GM23338 (cell line): ENCODE measurements around the gene FCRL6. TPM values are rescaled to one million over a fixed set of nuclear protein-coding genes. Genes with fewer than 3 reads are reported as not detected.

Source experiments
- ATAC-seq: fragments of 200-7000 bp; cut with Tn5 transposase; 3 replicates; pipeline ENCODE4 v1.9.1; 2020
- DNase-seq: peaks from one replicate; pipeline ENCODE4 v3.0.0-alpha.2; 2015; ENCODE audit warnings: low spot score
- H2AFZ ChIP-seq: fragments of 200-600 bp; sonication (generic); 2 replicates; pipeline ENCODE4 v1.8.0; 2016; ENCODE audit warnings: antibody characterized with exemption, mild to moderate bottlenecking, moderate library complexity
- H3F3A ChIP-seq: fragments of 200-600 bp; sonication (generic); replicated peaks from 2 replicates; pipeline ENCODE4 v1.8.0; 2017; ENCODE audit warnings: antibody characterized with exemption, mixed run types, low read depth
- H3K27ac ChIP-seq: fragments of 200-600 bp; sonication (generic); 2 replicates; pipeline ENCODE4 v1.6.1; 2016; ENCODE audit warnings: low read depth
- H3K27me3 ChIP-seq: fragments of 200-600 bp; sonication (generic); 2 replicates; pipeline ENCODE4 v1.8.0; 2016; ENCODE audit warnings: mild to moderate bottlenecking, mixed run types, moderate library complexity; ENCODE audit not compliant: insufficient read depth
- H3K36me3 ChIP-seq: fragments of 200-600 bp; sonication (generic); 2 replicates; pipeline ENCODE4 v1.8.0; 2016; ENCODE audit warnings: mild to moderate bottlenecking; ENCODE audit not compliant: insufficient read depth
- H3K4me1 ChIP-seq: fragments of 200-600 bp; sonication (generic); 2 replicates; pipeline ENCODE4 v1.8.0; 2016; ENCODE audit warnings: mild to moderate bottlenecking, moderate library complexity; ENCODE audit not compliant: insufficient read depth
- H3K4me2 ChIP-seq: fragments of 200-600 bp; sonication (generic); 2 replicates; pipeline ENCODE4 v1.7.1; 2017; ENCODE audit warnings: mixed run types
- H3K4me3 ChIP-seq: fragments of 200-600 bp; sonication (generic); 2 replicates; pipeline ENCODE4 v1.6.1; 2016; ENCODE audit warnings: mixed run types
- H3K79me2 ChIP-seq: fragments of 200-600 bp; sonication (generic); replicated peaks from 2 replicates; pipeline ENCODE4 v1.8.0; 2017; ENCODE audit warnings: mild to moderate bottlenecking; ENCODE audit not compliant: insufficient read depth
- H3K9me2 ChIP-seq: fragments of 200-600 bp; sonication (generic); 2 replicates; pipeline ENCODE4 v1.8.0; 2017; ENCODE audit not compliant: insufficient read depth
- H4K20me1 ChIP-seq: fragments of 200-600 bp; sonication (generic); replicated peaks from 2 replicates; pipeline ENCODE4 v1.8.0; 2017; ENCODE audit warnings: mild to moderate bottlenecking; ENCODE audit not compliant: insufficient read depth
- H3K27ac Mint-ChIP-seq: 2 replicates; pipeline ENCODE4 v1.8.0; 2020; ENCODE audit warnings: inconsistent platforms, mild to moderate bottlenecking, moderate library complexity, mixed read lengths
- H3K27me3 Mint-ChIP-seq: 3 replicates; pipeline ENCODE4 v1.8.0; 2022; ENCODE audit warnings: low read depth, mild to moderate bottlenecking, moderate library complexity, mixed read lengths, inconsistent platforms; ENCODE audit not compliant: insufficient read depth, poor library complexity
- H3K36me3 Mint-ChIP-seq: 3 replicates; pipeline ENCODE4 v1.8.0; 2021; ENCODE audit warnings: low read depth, mild to moderate bottlenecking, inconsistent platforms, moderate library complexity, mixed read lengths
- H3K4me1 Mint-ChIP-seq: 3 replicates; pipeline ENCODE4 v1.8.0; 2020; ENCODE audit warnings: mild to moderate bottlenecking, inconsistent platforms, mixed read lengths
- H3K4me3 Mint-ChIP-seq: 3 replicates; pipeline ENCODE4 v1.8.0; 2021; ENCODE audit warnings: moderate library complexity, mild to moderate bottlenecking, inconsistent platforms, mixed read lengths
- H3K9me3 Mint-ChIP-seq: 3 replicates; pipeline ENCODE4 v1.8.0; 2020; ENCODE audit warnings: moderate library complexity, mild to moderate bottlenecking, inconsistent platforms, mixed read lengths
- CREB1 ChIP-seq: fragments of 250-450 bp; sonication (Bioruptor Pico); IDR thresholded peaks from 2 replicates; pipeline ENCODE4 v1.5.0; 2020; ENCODE audit warnings: low read depth, mild to moderate bottlenecking, moderate library complexity
- CTCF ChIP-seq, 2 experiments: fragments of 200-600 bp in 1 of 2; sonication (generic) in 1 of 2; conservative IDR thresholded peaks; 2 replicates each; pipeline versions ENCODE4 v1.5.1 to v1.6.1; 2016 to 2017; ENCODE audit warnings: antibody characterized with exemption in 2 of 2, low read depth in 2 of 2, mild to moderate bottlenecking in 2 of 2, moderate library complexity in 1 of 2
- ETS1 ChIP-seq: IDR thresholded peaks from 2 replicates; pipeline ENCODE4 v1.6.1; 2016; ENCODE audit warnings: antibody characterized with exemption
- EZH2 ChIP-seq: fragments of 200-600 bp; sonication (generic); IDR thresholded peaks from one replicate; pipeline ENCODE4 v1.8.0; 2017; ENCODE audit warnings: antibody characterized with exemption, mild to moderate bottlenecking, low read depth; ENCODE audit not compliant: unreplicated experiment
- EZH2phosphoT487 ChIP-seq: fragments of 200-600 bp; sonication (generic); IDR thresholded peaks from one replicate; pipeline ENCODE4 v1.8.1; 2018; ENCODE audit warnings: antibody characterized with exemption; ENCODE audit not compliant: unreplicated experiment
- JUNB ChIP-seq: IDR thresholded peaks from one replicate; pipeline ENCODE4 v1.6.1; 2016; ENCODE audit warnings: antibody characterized with exemption; ENCODE audit not compliant: unreplicated experiment
- NANOG ChIP-seq: IDR thresholded peaks from 2 replicates; pipeline ENCODE4 v1.6.1; 2016; ENCODE audit warnings: antibody characterized with exemption, borderline replicate concordance
- POLR2AphosphoS5 ChIP-seq: IDR thresholded peaks from 2 replicates; pipeline ENCODE4 v1.6.1; 2016; ENCODE audit warnings: antibody characterized with exemption, low read depth
- REST ChIP-seq: IDR thresholded peaks from one replicate; pipeline ENCODE4 v1.6.1; 2018; ENCODE audit warnings: antibody characterized with exemption; ENCODE audit not compliant: unreplicated experiment
- STAT1 ChIP-seq: IDR thresholded peaks from one replicate; pipeline ENCODE4 v1.6.1; 2016; ENCODE audit warnings: antibody characterized with exemption; ENCODE audit not compliant: unreplicated experiment
- ZNF114 ChIP-seq: fragments of 250-450 bp; sonication (Bioruptor Pico); IDR thresholded peaks from 2 replicates; pipeline ENCODE4 v1.5.0; 2020; ENCODE audit warnings: mild to moderate bottlenecking, moderate library complexity
- ZNF331 ChIP-seq: fragments of 250-450 bp; sonication (Bioruptor Pico); IDR thresholded peaks from 2 replicates; pipeline ENCODE4 v1.5.0; 2020; ENCODE audit warnings: low read depth, mild to moderate bottlenecking, moderate library complexity
- ZNF462 ChIP-seq: fragments of 250-450 bp; sonication (Bioruptor Pico); IDR thresholded peaks from 2 replicates; pipeline ENCODE4 v1.5.0; 2020; ENCODE audit warnings: mild to moderate bottlenecking, moderate library complexity
- polyA plus RNA-seq: library from polyadenylated mRNA; unstranded; fragments of >200 nt; fragmentation: Nextera tagmentation; extraction: Ambion mirVana; gene quantifications from 2 replicates; pipeline ENCODE4 v1.2.1, GENCODE V29; 2016
- total RNA-seq: library from RNA; depleted of rRNA; stranded (reverse); fragments of >200 nt; shearing (Covaris generic); gene quantifications from 2 replicates; pipeline ENCODE4 v1.2.3, GENCODE V29; 2014

FCRL6 gene
- total and polyA plus RNA-seq, 2 experiments from 2014 or later, result not detected

- H3K36me3 ChIP-seq, result no peaks in the 10 kb centered on the region
- H3K27me3 ChIP-seq, result no peaks in the 10 kb centered on the region
- TF ChIP-seq ETS1 (no peak), ZNF331 (CRISPR knock-in tag) (no peak), POLR2AphosphoS5 (no peak), EZH2phosphoT487 (no peak), ZNF114 (CRISPR knock-in tag) (no peak), ZNF462 (CRISPR knock-in tag) (no peak), REST (no peak), EZH2 (no peak), NANOG (no peak), CTCF (conservative IDR thresholded peaks at IDR 0.05; ENCODE audit: low read depth in 2 of 2) (no peak), STAT1 (no peak), CREB1 (CRISPR knock-in tag) (no peak), JUNB (no peak)
- H4K20me1 ChIP-seq, result no peaks in the 10 kb centered on the region
- Mint-ChIP-seq H3K36me3 (peaks cover 27% of the 10 kb centered on the region), H3K4me1 (peaks cover 30% of the 10 kb centered on the region), H3K9me3 (peaks cover 12% of the 10 kb centered on the region; the same call in 2 of the 3 replicates), H3K27ac (no peak overlapping the region), H3K27me3 (peaks cover 7% of the 10 kb centered on the region), H3K4me3 (peak overlapping the region; percentile 86)
- H3F3A ChIP-seq, result no peaks in the 10 kb centered on the region
- H3K4me1 ChIP-seq, result peaks cover 19% of the 10 kb centered on the region
- H3K9me2 ChIP-seq, result peaks cover 28% of the 10 kb centered on the region
- H2AFZ ChIP-seq, result no peak overlapping the region
- DNase-seq (no peak), ATAC-seq (no peak)
- H3K4me2 ChIP-seq, result peak overlapping the region; percentile 83
- H3K79me2 ChIP-seq, result 0 out of 2 replicates have a peak, but pooled peaks cover 6% of the 10 kb centered on the region
- H3K4me3 ChIP-seq, result peak overlapping the region; percentile 72
- H3K27ac ChIP-seq, result no peak overlapping the region
These were observed 20.2 kb upstream of the FCRL6 start for GRCh38 chr1:159781992-159782391.
